ENCODE measurements around the gene ADGRL2. TPM values are rescaled to one million over a fixed set of nuclear protein-coding genes. Genes with fewer than 3 reads are reported as not detected.

ADGRL2 gene
- total and polyA plus RNA-seq, 2 of the 4 experiments (the other 2 are of a cell fraction) = 17.0 to 42.7 TPM

- no peak overlapping the region for H3K4ac ChIP-seq (ENCODE audit: low read depth, low read length)
- no peaks in the 10 kb centered on the region for H3K36me3 ChIP-seq (ENCODE audit: control insufficient read depth, insufficient read depth, low read length)
- no peak overlapping the region for H3K56ac ChIP-seq (ENCODE audit: extremely low read depth, insufficient read depth, low read length)
- H3K79me1 ChIP-seq (ENCODE audit: low read depth in 1 of 2, low read length in 2 of 2) = no peaks in the 10 kb centered on the region; a peak in 1 of 4 replicates
- H2BK120ac ChIP-seq (ENCODE audit: low read depth, low read length) = no peak overlapping the region
- ATAC-seq (ENCODE audit: low read depth) (no peak), DNase-seq (no peak)
- ChIA-PET CTCF (no interaction called here), POLR2A (ENCODE audit: unreplicated experiment) (no interaction called here)
- BruUV-seq (replicated peaks) = no TSS peak
- TF ChIP-seq RFX5 (IDR thresholded peaks at IDR 0.05; ENCODE audit: low read depth, low read length) = no peak
- TF ChIP-seq FOS (IDR thresholded peaks at IDR 0.05; ENCODE audit: low read depth, low read length) = no peak
- no peak for TF ChIP-seq CTCF (conservative IDR thresholded peaks at IDR 0.05; ENCODE audit: low read depth, low read length)
- TF ChIP-seq MXI1 (IDR thresholded peaks at IDR 0.05; ENCODE audit: borderline replicate concordance, low read depth, low read length) = no peak
- no peak for TF ChIP-seq POLR2A (IDR thresholded peaks at IDR 0.05; ENCODE audit: low read depth, low read length)
- no peak for TF ChIP-seq ELK1 (IDR thresholded peaks at IDR 0.05; ENCODE audit: borderline replicate concordance, low read depth, low read length)
- no peak for TF ChIP-seq SMC3 (IDR thresholded peaks at IDR 0.05; ENCODE audit: low read depth, low read length)
- no peak overlapping the region for H2AK9ac ChIP-seq (replicated peaks; ENCODE audit: low read depth, low read length, poor library complexity)
- H4K91ac ChIP-seq (ENCODE audit: insufficient read depth, low read depth, low read length) = no peak overlapping the region
- no peak overlapping the region for H4K8ac ChIP-seq (ENCODE audit: low read depth in 2 of 2, low read length in 2 of 2)
- H3K27ac ChIP-seq (ENCODE audit: insufficient read depth, low read length) = no peak overlapping the region
- no peak overlapping the region for H3K18ac ChIP-seq (ENCODE audit: low read depth, low read length)
- H3K4me2 ChIP-seq (ENCODE audit: low read depth, low read length) = no peak overlapping the region
- no peaks in the 10 kb centered on the region for H3K4me1 ChIP-seq (ENCODE audit: control insufficient read depth, insufficient read depth, low read length)
- no peak overlapping the region for H3K14ac ChIP-seq (replicated peaks; ENCODE audit: low read depth, low read length)
- no peaks in the 10 kb centered on the region for H4K20me1 ChIP-seq (ENCODE audit: insufficient read depth, low read length)
- dilution Hi-C loops (cut with HindIII; ENCODE audit: low sequenced_read_pairs, unreplicated experiment) = no loop called here
- H3K27me3 ChIP-seq (ENCODE audit: control insufficient read depth, insufficient read depth, low read length) = peaks cover 8% of the 10 kb centered on the region
- H3K9me3 ChIP-seq (ENCODE audit: control insufficient read depth, insufficient read depth, low read length) = no peaks in the 10 kb centered on the region
- in situ Hi-C loops (cut with MboI; ENCODE audit: low sequenced_read_pairs) = no loop called here
- H2AK5ac ChIP-seq (ENCODE audit: low read depth, low read length) = no peak overlapping the region
- H3K9ac ChIP-seq (ENCODE audit: low read depth, low read length) = no peak overlapping the region
- H3K4me3 ChIP-seq (ENCODE audit: insufficient read depth, low read depth, low read length) = no peak overlapping the region
- no peak overlapping the region for H2AFZ ChIP-seq (replicated peaks; ENCODE audit: low read length, poor library complexity)
- H3K9me1 ChIP-seq (ENCODE audit: insufficient read depth, low read length) = no peaks in the 10 kb centered on the region
- no peak overlapping the region for H2BK20ac ChIP-seq (ENCODE audit: low read depth, low read length)
- H3K23ac ChIP-seq (ENCODE audit: low read depth, low read length) = no peak overlapping the region
- no peak overlapping the region for H4K5ac ChIP-seq (ENCODE audit: low read depth, low read length)
- H2BK5ac ChIP-seq (ENCODE audit: low read depth, low read length, poor library complexity, severe bottlenecking) = no peak overlapping the region
- no peak overlapping the region for H2BK15ac ChIP-seq (ENCODE audit: low read depth, low read length)
- WGBS, 2 experiments (ENCODE audit: extremely low coverage in 2 of 2, insufficient read length in 1 of 2) = no CpG with 5 or more reads among the region's 2 CpGs
- intact Hi-C loops (cut with micrococcal nuclease) = no loop called here
These were observed 5.7 kb downstream of the ADGRL2 start for GRCh38 chr1:81806432-81806770.

Measured in IMR-90 (cell line).